K562 (cell line): Measurements from ENCODE around the gene PLK5. TPM values are rescaled to one million over a fixed set of nuclear protein-coding genes. Genes with fewer than 3 reads are reported as not detected.

Experiments
- ARID1B ChIP-seq: fragments of 450-650 bp; IDR thresholded peaks from 2 replicates; pipeline ENCODE4 v1.6.1; 2016; ENCODE audit warnings: antibody characterized with exemption, mild to moderate bottlenecking, inconsistent platforms
- BHLHE40 ChIP-seq: IDR thresholded peaks from 2 replicates; pipeline ENCODE4 v1.6.1; 2011; ENCODE audit warnings: low read length, improper control_type of control experiment
- CBX2 ChIP-seq: fragments of 200-600 bp; sonication (generic); IDR thresholded peaks from one replicate; pipeline ENCODE4 v1.6.1; 2012; ENCODE audit warnings: mild to moderate bottlenecking, low read length, inconsistent platforms; ENCODE audit not compliant: insufficient read depth, poor library complexity, severe bottlenecking
- EGR1 ChIP-seq: fragments of 450-650 bp; conservative IDR thresholded peaks from 2 replicates; pipeline ENCODE4 v1.6.1; 2017; ENCODE audit warnings: mild to moderate bottlenecking
- ILF3 ChIP-seq: fragments of 450-650 bp; IDR thresholded peaks from 2 replicates; pipeline ENCODE4 v1.6.1; 2018; ENCODE audit warnings: antibody characterized with exemption, mild to moderate bottlenecking, moderate library complexity, borderline replicate concordance
- MTA1 ChIP-seq: fragments of 450-650 bp; IDR thresholded peaks from 2 replicates; pipeline ENCODE4 v1.6.1; 2017; ENCODE audit warnings: borderline replicate concordance
- NFATC3 ChIP-seq: fragments of 450-650 bp; IDR thresholded peaks from 2 replicates; pipeline ENCODE4 v1.6.1; 2017; ENCODE audit warnings: mild to moderate bottlenecking
- POLR2B ChIP-seq: fragments of 450-650 bp; IDR thresholded peaks from 2 replicates; pipeline ENCODE4 v1.6.1; 2018; ENCODE audit warnings: low read depth; ENCODE audit not compliant: partially characterized antibody
- PRMT5 ChIP-seq: sonication (generic); formaldehyde crosslinking; IDR thresholded peaks from 2 replicates; pipeline ENCODE4 v1.5.0; 2020; ENCODE audit warnings: missing genetic modification reagents
- RB1 ChIP-seq: fragments of 450-650 bp; IDR thresholded peaks from 2 replicates; pipeline ENCODE4 v1.6.1; 2017; ENCODE audit warnings: low read depth, mild to moderate bottlenecking
- TBL1XR1 ChIP-seq, 2 experiments: IDR thresholded peaks; 2 replicates each; pipeline ENCODE4 v1.6.1; 2012; ENCODE audit warnings: improper control_type of control experiment in 2 of 2, low read length in 2 of 2, mild to moderate bottlenecking in 1 of 2
- ZNF431 ChIP-seq: sonication (generic); formaldehyde crosslinking; IDR thresholded peaks from 2 replicates; pipeline ENCODE4 v1.8.0; 2022; ENCODE audit warnings: mild to moderate bottlenecking, missing genetic modification reagents
- ZNF584 ChIP-seq: fragments of 200-800 bp; sonication (Bioruptor generic); IDR thresholded peaks from 2 replicates; pipeline ENCODE4 v1.6.1; 2016; ENCODE audit warnings: low read depth, mild to moderate bottlenecking, missing genetic modification characterization, missing compliant biosample characterization
- polyA plus RNA-seq, 8 experiments: library from polyadenylated mRNA; depleted of rRNA in 4 of 8; stranded (reverse) in 5 of 8; unstranded in 3 of 8; fragments of >200 nt; fragmentation: Nextera tagmentation in 2 of 8; fragmentation: Illumina TruSeq in 1 of 8; extraction: Ambion mirVana in 2 of 8; extraction: Trizol in 1 of 8; gene quantifications; 2 replicates each; pipeline versions ENCODE4 v1.2.1 to v1.2.3, GENCODE V29; 2011 to 2014; ENCODE audit warnings: inconsistent platforms in 1 of 8, missing spikeins in 1 of 8
- total RNA-seq, 7 experiments: library from RNA; depleted of rRNA in 6 of 7; stranded (reverse); fragments of >200 nt in 6 of 7; fragmentation: Illumina TruSeq in 2 of 7; extraction: Trizol in 2 of 7; gene quantifications; 2 replicates each; pipeline versions ENCODE4 v1.2.1 to v1.2.3, GENCODE V29; 2011 to 2021; ENCODE audit warnings: low replicate concordance in 1 of 7
- TF ChIP-seq, protein P1 (sequence below): fragments of 150-350 bp; conservative IDR thresholded peaks from 2 replicates; pipeline ENCODE4 v1.6.1; 2014; ENCODE audit warnings: low read length
- TF ChIP-seq, protein P2 (sequence below): fragments of 200-800 bp; sonication (Bioruptor generic); IDR thresholded peaks from 2 replicates; pipeline ENCODE4 v1.6.1; 2016; ENCODE audit warnings: missing genetic modification characterization, missing compliant biosample characterization
- TF ChIP-seq, protein P3 (sequence below): fragments of 150-350 bp; IDR thresholded peaks from 2 replicates; pipeline ENCODE4 v1.6.1; 2014; ENCODE audit warnings: low read depth, mild to moderate bottlenecking, low read length, borderline replicate concordance

PLK5 gene
- total and polyA plus RNA-seq, 9 of the 15 experiments (the other 6 are each of a cell fraction or from before 2014, with no cell fraction given) = 0.04 to 0.23 (median 0.11) TPM; not detected in 5

DNA sequence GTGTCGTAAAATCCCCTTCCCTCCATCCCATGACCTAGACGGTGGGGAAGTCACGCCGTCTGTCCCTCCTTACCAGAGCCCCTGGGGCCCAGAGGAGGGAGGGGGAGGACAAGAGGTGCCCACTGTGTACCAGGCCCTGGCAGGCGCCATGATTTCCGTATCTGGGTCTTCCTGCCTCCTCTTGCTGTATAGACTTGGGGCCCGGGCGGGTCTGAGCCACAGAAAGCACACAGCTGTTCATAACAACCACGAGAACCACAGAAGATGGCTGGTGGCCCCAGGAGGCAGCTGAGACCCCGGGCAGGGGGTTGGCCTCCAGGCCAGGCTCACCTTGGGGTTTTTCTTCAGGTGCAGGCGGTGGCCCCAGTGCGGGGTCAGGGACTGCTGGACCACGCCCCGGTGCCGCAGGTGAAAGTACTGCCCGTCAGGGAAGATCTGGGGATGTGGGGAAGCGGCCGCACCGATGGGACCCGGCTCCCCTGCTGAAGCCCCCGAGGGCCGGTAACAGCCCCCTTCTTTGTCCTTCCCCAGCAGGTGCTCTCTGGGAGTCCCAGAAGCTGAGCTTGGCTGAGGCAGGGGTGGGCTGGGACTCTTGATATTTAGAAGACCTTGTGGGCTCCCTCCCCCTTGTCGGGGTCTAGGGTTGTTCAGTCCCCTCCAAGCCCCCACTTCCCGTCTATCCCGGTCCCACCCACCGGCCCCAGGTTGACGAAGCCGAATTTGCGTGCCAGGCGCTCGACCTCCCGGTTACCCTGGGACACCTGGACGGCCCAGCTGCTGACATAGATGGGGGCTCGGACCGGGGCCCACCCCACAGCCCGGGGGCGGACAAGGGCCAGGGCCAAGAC lies 34.2 kb upstream of the PLK5 start (continued):
- TF ChIP-seq, protein P1, sequence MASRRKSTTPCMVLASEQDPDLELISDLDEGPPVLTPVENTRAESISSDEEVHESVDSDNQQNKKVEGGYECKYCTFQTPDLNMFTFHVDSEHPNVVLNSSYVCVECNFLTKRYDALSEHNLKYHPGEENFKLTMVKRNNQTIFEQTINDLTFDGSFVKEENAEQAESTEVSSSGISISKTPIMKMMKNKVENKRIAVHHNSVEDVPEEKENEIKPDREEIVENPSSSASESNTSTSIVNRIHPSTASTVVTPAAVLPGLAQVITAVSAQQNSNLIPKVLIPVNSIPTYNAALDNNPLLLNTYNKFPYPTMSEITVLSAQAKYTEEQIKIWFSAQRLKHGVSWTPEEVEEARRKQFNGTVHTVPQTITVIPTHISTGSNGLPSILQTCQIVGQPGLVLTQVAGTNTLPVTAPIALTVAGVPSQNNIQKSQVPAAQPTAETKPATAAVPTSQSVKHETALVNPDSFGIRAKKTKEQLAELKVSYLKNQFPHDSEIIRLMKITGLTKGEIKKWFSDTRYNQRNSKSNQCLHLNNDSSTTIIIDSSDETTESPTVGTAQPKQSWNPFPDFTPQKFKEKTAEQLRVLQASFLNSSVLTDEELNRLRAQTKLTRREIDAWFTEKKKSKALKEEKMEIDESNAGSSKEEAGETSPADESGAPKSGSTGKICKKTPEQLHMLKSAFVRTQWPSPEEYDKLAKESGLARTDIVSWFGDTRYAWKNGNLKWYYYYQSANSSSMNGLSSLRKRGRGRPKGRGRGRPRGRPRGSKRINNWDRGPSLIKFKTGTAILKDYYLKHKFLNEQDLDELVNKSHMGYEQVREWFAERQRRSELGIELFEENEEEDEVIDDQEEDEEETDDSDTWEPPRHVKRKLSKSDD = no peak
- no peak for TF ChIP-seq TBL1XR1 (IDR thresholded peaks at IDR 0.05; ENCODE audit: low read length in 2 of 2)
- TF ChIP-seq, protein P2, sequence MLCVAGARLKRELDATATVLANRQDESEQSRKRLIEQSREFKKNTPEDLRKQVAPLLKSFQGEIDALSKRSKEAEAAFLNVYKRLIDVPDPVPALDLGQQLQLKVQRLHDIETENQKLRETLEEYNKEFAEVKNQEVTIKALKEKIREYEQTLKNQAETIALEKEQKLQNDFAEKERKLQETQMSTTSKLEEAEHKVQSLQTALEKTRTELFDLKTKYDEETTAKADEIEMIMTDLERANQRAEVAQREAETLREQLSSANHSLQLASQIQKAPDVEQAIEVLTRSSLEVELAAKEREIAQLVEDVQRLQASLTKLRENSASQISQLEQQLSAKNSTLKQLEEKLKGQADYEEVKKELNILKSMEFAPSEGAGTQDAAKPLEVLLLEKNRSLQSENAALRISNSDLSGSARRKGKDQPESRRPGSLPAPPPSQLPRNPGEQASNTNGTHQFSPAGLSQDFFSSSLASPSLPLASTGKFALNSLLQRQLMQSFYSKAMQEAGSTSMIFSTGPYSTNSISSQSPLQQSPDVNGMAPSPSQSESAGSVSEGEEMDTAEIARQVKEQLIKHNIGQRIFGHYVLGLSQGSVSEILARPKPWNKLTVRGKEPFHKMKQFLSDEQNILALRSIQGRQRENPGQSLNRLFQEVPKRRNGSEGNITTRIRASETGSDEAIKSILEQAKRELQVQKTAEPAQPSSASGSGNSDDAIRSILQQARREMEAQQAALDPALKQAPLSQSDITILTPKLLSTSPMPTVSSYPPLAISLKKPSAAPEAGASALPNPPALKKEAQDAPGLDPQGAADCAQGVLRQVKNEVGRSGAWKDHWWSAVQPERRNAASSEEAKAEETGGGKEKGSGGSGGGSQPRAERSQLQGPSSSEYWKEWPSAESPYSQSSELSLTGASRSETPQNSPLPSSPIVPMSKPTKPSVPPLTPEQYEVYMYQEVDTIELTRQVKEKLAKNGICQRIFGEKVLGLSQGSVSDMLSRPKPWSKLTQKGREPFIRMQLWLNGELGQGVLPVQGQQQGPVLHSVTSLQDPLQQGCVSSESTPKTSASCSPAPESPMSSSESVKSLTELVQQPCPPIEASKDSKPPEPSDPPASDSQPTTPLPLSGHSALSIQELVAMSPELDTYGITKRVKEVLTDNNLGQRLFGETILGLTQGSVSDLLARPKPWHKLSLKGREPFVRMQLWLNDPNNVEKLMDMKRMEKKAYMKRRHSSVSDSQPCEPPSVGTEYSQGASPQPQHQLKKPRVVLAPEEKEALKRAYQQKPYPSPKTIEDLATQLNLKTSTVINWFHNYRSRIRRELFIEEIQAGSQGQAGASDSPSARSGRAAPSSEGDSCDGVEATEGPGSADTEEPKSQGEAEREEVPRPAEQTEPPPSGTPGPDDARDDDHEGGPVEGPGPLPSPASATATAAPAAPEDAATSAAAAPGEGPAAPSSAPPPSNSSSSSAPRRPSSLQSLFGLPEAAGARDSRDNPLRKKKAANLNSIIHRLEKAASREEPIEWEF (CRISPR knock-in tag) = no peak
- TF ChIP-seq ZNF431 (CRISPR knock-in tag) = no peak; the same call in 1 of the 2 replicates
- no peak for TF ChIP-seq BHLHE40
- peak; percentile 86 for TF ChIP-seq EGR1
- TF ChIP-seq, protein P3, sequence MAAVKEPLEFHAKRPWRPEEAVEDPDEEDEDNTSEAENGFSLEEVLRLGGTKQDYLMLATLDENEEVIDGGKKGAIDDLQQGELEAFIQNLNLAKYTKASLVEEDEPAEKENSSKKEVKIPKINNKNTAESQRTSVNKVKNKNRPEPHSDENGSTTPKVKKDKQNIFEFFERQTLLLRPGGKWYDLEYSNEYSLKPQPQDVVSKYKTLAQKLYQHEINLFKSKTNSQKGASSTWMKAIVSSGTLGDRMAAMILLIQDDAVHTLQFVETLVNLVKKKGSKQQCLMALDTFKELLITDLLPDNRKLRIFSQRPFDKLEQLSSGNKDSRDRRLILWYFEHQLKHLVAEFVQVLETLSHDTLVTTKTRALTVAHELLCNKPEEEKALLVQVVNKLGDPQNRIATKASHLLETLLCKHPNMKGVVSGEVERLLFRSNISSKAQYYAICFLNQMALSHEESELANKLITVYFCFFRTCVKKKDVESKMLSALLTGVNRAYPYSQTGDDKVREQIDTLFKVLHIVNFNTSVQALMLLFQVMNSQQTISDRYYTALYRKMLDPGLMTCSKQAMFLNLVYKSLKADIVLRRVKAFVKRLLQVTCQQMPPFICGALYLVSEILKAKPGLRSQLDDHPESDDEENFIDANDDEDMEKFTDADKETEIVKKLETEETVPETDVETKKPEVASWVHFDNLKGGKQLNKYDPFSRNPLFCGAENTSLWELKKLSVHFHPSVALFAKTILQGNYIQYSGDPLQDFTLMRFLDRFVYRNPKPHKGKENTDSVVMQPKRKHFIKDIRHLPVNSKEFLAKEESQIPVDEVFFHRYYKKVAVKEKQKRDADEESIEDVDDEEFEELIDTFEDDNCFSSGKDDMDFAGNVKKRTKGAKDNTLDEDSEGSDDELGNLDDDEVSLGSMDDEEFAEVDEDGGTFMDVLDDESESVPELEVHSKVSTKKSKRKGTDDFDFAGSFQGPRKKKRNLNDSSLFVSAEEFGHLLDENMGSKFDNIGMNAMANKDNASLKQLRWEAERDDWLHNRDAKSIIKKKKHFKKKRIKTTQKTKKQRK = no peak
- TF ChIP-seq ILF3 = no peak
- TF ChIP-seq ARID1B = 0 out of 2 replicates have a peak, but pooled peaks have one; percentile 8
- TF ChIP-seq POLR2B = peak; percentile 40
- no peak for TF ChIP-seq RB1
- no peak for TF ChIP-seq NFATC3
- TF ChIP-seq CBX2 = no peak
- TF ChIP-seq ZNF584 (CRISPR knock-in tag) = no peak
- TF ChIP-seq PRMT5 = 0 out of 2 replicates have a peak, but pooled peaks have one; percentile 45
- TF ChIP-seq MTA1 = peak; percentile 53; the same call in 1 of the 2 replicates
